H1 (cell line): Measurements from ENCODE around the gene SPAG17. TPM values are rescaled to one million over a fixed set of nuclear protein-coding genes. Genes with fewer than 3 reads are reported as not detected.

Experiments
- CEBPB ChIP-seq: IDR thresholded peaks from 2 replicates; pipeline ENCODE4 v1.6.1; 2012; ENCODE audit warnings: low read depth, low read length
- SP4 ChIP-seq: IDR thresholded peaks from 2 replicates; pipeline ENCODE4 v1.6.1; 2012; ENCODE audit warnings: low read length, inconsistent platforms
- TAF1 ChIP-seq: IDR thresholded peaks from 2 replicates; pipeline ENCODE4 v1.6.1; 2011; ENCODE audit warnings: mild to moderate bottlenecking, low read depth, low read length
- polyA plus RNA-seq, 7 experiments: library from polyadenylated mRNA; depleted of rRNA in 3 of 7; stranded (reverse) in 5 of 7; unstranded in 2 of 7; fragments of >200 nt in 5 of 7; fragments of 200-250 nt in 2 of 7; gene quantifications; 1 replicate in 5 of 7; 2 replicates in 1 of 7; 4 replicates in 1 of 7; pipeline versions ENCODE4 v1.2.1 to v1.2.3, GENCODE V29; 2011 to 2013; ENCODE audit warnings: missing spikeins in 2 of 7, mixed read lengths in 2 of 7
- total RNA-seq: library from RNA; stranded (reverse); fragmentation: NEBNext Ultra II Directional; extraction: Animal tissue kit (Norgen Biotek cat#: 25700); gene quantifications from 2 replicates; pipeline ENCODE4 v1.2.1, GENCODE V29; 2021

SPAG17 gene
- total and polyA plus RNA-seq, 2 of the 8 experiments (the other 6 are each of a cell fraction or from before 2014, with no cell fraction given) = 0.56 to 0.62 TPM

DNA sequence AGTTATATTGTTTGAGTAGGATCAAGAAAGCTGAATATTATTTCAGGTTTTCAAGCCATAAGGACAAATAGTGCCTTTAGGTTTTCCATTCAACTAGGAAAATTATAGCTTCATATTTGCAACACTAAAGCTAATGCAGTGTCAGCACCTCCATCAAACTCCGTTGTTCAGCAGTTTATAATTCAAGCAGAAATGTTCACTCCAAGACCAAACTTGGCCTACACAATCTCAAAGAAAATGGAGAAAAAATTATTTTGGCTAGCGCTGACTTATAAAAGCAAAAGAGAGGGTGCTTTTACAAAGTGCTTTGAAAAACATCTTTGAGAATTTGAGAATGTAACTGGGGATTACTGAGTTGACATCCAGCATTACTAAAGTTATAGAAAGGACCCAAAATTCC, 1.4 kb downstream of the SPAG17 start (continued):
- TF ChIP-seq CEBPB (no peak), SP4 (no peak), TAF1 (no peak)
- TF ChIP-seq, all 59 proteins: peak for 0
